ENCODE results near the gene UQCC2.

DNA sequence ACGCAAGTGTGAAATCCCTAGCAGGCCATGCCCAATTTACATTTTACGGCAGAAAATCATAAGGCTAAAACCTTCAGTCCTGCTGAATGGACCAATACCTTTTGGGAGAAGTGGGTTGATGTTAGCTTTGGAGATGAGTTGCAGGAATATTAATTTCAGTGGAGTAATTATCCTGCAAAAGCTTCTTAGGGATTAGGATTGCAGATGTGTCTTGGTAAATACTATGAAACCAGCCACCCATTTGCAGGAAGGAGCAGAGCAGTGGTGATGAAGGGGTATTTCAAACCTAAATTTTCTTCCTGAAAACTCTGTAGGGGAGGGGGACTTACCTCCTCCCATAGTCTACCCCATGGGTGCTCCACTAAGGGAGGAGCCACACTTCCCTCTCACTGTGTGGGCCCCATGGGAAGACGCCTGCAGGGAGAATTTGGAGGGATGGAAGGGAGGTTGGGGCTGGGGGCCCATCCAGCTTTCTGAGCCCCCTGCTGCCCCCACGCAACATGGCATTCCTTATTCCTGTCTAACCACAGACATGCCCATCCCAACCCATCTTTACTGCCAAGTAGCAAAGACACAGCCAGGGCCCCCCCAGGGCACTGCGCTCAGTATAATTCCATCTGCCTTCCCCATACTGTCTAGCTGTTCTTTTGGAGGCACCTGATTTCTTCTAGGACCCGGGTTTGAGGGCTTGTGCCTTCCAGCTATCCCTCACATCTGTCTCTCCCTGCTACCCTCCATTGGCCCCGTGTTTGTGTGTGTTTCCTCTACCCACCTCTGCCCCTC lies 14.6 kb upstream of the UQCC2 start:
- TF ChIP-seq, protein P1, sequence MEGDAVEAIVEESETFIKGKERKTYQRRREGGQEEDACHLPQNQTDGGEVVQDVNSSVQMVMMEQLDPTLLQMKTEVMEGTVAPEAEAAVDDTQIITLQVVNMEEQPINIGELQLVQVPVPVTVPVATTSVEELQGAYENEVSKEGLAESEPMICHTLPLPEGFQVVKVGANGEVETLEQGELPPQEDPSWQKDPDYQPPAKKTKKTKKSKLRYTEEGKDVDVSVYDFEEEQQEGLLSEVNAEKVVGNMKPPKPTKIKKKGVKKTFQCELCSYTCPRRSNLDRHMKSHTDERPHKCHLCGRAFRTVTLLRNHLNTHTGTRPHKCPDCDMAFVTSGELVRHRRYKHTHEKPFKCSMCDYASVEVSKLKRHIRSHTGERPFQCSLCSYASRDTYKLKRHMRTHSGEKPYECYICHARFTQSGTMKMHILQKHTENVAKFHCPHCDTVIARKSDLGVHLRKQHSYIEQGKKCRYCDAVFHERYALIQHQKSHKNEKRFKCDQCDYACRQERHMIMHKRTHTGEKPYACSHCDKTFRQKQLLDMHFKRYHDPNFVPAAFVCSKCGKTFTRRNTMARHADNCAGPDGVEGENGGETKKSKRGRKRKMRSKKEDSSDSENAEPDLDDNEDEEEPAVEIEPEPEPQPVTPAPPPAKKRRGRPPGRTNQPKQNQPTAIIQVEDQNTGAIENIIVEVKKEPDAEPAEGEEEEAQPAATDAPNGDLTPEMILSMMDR (IDR thresholded peaks at IDR 0.05) = no peak
- no peak for TF ChIP-seq POLR2A (IDR thresholded peaks at IDR 0.05)
- TF ChIP-seq POLR2AphosphoS5 (IDR thresholded peaks at IDR 0.05) = no peak
- no peak for TF ChIP-seq EP300 (IDR thresholded peaks at IDR 0.05)

All from suprapubic skin (tissue), 4 donors.